NCI-H1092 treated with DMSO at 0.1 percent for 48 hours (cell line): Measurements from ENCODE around the gene RIN2.

Source experiments
- DNase-seq: peaks from one replicate; lab custom pipeline; 2025; lab: John Stamatoyannopoulos, UW

The RIN2 gene

DNA sequence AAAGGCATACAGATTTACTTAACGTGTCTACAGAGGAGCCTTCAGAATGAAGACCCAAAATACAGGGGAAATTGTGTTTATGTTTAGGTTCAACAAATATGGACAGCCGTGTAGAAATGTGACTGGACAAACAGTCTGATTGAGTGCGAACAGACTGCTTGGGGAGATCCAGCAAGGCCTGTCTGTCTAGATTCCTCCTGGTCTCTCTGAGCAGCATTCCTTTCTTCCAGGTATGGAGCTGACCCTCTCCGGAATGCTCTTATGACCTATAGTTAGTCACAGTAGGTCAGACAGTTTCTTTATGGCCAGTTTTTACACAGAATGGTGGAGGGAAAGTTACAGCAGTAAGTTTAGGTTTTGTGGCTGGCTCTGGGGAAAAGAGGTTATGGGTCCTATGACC is 9.0 kb downstream of the RIN2 start:
- no peak for DNase-seq

DNA sequence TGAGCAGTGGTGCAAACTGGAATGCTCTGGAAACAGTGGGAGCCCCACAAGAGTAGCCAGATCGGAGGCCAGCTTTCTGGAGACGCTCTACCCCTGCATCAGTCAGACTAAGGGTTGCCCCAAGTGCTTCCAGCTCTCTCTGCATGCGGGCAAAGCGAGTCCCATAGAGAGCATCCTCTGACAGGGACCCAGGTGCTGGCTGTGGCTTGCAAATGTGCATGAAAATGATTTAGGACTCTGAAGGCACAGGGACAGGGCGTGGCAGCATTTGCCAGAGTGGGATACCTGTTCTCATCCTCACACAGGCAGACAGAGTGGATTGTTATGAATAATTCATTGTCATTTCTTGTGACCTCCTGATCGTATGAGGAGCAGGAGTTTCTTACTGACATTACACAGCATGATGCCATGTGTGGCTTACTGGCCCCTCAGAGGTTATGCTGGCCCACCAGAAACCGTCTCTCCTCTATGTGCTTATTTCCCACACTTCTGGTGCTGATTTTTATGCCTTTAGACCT is 10.3 kb downstream of the RIN2 start:
- DNase-seq, result no peak

DNA sequence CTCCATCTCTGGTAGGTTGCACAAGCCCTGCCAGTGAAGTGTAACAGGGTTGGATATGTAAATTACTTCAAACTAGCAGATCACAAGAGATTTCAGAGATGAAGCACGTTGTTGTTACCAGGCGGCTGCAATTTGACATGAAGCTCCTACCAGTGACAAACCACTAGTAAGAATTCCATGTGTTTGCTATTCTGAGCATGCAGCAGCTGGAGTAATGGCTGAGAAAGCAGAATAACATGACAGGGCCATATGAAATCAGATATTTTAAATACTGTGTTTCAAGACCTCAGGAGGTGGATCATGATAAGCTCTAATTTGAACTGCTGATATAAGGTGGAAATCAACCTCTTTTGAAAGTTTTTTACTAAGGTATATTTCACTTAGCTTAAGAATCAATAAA is 11.4 kb downstream of the RIN2 start:
- DNase-seq, result no peak

DNA sequence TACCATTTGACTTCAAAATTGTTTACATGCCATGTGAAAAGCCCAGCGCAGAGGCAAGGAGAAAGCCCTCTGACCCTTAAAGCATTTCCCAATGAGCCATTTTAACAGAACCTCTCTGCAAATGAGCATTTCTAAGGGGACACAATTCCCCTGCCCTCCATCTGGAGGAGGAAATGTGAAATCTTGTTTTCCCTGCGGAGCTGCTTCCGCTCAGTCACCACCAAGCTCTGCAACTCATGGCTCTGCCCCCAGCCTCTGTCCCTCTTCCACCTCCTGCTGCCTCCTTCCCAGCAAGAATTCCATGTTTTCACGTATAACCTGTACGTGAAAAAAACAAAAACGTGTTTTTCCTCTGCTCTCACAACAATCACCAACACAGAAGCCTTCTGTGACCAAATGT is 12.3 kb downstream of the RIN2 start:
- no peak for DNase-seq

DNA sequence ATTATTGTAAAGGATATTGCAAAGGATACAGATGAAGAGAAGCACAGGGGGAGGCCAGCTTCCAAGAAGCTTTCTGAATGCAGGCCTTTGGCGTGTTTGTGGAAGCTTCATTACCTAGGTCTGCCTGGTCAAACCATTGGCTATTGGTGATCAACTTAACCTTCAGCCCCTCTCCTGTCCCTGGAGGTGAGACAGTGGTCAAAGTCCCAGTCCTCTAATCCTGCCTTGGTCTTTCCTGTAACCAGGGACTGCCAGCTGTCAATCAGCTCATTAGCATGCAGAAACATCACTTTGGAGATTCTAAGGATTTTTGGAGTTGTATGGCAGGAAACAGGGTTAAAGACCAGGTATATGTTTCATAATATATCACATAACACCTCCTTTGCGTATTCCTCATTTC is 13.0 kb downstream of the RIN2 start:
- no peak for DNase-seq

DNA sequence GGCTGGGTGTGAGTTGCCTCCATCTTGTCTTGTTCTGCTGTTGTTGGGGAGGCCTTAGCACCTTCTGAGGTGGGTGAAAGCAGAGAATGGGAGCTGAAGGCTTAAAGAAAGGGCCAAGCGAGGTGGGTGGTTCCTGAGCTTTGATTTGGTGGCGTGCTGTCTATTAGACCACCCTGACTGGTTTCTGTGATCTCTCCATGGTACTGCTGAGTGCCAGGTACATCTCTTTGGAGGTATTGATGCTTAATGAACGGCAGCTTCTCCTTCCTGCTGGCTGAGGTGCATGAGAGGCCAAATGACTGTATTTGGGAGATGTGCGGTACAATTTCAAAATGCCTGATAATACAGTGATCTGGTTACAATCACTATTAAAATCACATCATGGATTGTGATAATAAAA is 15.4 kb downstream of the RIN2 start:
- no peak for DNase-seq

DNA sequence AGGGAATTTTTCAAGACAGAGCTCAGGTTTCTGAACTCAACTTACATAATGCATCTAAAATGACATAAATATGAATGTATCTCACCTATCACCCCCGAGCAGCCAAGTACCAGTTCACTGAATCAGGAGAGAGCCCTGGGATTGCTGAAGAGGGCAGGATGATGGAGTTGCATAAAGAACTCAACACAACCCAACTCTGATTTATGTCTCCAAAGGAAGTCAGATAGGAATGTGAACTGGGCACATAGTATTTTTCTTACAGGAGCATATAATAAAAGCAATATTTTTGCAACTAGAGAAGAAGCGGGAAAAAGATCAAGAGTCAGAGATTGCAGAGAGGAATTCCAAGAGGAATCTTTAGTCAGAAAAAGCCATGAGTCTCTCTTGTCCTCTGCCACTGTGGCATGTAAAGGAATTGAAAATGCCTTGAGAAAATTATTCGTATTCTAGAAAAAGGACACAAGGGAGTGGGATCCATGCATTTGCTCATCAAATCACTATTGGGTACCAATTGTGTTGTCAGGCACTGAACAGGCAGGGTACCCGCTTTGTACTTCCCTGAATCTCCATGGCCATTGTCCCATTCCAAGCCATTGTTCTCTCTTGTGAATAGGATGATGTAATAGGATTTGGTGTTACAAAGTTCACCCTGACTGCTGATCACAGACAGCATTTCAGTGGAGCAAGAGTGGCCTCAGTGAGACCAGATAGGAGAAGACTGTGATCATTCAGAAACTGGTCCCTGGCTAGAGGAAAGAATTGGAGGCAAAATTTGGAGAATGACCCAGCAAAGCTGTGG is 16.3 kb downstream of the RIN2 start:
- no peak for DNase-seq

DNA sequence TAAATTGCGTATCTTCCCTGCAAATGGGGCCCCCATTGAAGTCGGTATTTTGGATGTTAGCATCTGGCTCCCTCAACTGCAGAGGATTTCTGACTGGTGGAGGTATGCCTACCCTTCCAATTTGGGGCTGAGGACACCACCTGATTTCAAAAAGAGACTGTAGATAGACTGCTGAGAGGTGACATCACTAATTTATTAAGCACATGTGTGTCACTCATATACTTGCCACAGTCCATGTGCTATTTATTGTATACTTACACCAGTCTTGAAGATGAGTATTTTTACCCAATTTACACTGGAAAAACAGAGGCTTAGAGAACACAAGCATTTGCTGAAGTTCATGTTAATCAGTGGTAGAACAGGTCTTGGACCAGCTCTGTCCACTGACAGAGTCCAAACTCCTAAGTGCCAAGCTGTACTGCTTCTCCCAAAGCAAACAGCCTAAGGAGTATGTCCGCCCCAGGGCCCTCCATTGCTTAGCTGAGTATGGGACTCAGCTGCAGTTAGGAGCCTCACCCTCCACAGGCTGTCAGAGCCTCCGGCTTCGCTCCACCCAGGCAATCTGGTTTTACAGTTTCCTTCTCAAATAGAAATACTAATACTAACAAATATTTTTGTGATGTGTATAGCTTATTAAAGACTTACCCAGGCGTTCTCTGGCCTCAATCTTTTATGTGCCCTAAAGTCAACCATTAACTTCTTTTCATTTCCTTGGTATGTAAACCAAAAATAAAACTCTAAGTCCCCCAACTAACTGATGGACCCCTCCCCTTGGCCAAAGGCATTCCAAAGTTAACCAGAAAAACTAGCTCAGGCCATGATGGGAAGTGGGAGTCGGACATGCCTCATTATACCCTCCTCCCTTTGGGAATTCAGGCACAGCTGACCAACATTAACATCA is 17.5 kb downstream of the RIN2 start:
- no peak for DNase-seq

DNA sequence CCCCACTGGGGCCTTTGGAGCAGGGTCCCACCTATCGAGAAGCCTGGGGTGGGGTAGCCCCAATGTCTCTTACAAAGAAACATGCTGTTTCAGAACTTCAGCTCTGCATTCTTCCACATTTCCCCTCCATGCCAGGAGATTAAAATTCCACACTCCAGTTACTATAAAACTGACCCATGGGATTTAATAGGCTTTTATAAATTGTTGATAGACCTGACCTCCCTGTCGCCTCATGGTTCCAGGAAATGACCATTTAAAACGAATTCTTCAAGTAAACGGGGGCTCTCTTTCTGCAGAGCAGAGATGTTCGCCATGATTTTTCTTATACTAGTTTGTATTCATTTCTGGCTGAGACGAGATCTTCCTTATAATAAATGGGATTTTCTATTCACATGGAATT is 19.3 kb downstream of the RIN2 start:
- no peak for DNase-seq

DNA sequence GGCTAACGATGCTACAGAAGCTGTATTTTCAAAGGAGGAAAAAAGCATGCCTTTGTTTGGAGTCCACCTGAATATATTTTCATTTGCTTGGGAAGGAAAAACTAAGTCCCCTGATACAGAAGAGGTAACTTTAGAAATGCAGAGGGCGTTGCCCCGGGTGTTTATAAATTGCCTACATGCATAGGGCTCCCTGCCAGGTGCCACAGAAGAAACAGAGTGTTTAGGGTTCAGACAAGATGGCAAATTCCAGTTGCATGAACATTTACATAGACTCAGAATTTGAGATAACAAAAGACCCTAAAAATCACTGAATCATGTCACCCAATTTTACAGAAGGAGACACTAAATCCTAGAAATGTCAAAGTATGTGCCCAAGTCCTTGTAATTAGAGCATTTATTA is 19.9 kb downstream of the RIN2 start:
- no peak for DNase-seq

DNA sequence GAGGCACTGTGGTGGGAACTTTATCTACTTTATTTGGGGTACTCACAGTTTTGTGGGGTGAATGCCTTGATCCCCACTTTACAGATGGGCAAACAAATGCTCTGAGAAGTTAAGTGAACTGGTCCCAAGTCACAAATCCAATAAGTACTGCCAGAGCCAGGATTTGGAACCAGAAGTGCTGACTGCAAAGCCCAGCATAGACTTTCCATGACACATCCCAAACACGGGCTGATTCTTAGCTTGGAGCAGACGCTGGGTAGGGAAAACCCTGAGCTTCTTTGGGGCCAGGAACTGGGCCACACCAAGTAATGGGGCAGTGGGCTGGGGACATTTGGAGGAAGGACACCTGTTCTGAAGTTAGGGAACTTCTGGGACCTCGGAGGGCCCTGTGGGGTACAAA is 20.3 kb downstream of the RIN2 start:
- DNase-seq, result no peak

DNA sequence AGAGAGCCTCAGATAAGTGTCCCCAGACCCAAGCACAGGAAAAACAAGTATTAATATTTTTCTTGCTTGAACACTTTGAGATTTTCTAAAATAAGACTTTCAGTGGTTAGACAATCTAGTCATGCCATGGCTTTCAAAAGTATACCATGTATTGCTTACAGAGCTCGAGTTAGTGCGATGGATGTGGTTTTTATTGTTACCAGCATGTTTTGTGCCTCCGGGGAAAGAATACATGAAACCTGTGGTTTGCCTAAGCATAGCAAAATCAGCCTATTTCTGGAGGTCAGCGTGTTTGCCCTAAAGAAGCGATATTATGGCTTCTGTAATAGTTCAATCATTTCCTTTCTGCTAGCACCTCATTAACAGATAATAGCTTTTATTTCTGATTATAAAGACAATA is 21.6 kb downstream of the RIN2 start:
- DNase-seq, result no peak

DNA sequence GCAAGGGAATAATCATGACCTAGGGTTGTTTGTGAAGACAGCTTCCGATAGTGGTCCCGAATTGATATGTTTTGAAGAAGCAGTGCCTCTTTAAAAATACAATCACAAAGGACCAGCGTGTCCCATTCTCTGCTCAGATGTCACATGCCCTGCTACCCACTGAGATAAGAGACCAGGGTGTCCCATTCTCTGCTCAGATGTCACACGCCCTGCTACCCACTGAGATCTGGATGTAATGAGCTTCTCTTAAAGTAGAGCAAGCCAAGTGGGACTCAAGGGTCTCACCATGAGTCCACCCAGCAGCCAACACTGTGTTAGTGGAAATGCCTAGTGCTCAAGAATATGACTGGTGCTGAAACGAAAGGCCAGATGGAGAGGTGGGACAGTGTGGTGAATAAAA is 22.2 kb downstream of the RIN2 start:
- no peak for DNase-seq

DNA sequence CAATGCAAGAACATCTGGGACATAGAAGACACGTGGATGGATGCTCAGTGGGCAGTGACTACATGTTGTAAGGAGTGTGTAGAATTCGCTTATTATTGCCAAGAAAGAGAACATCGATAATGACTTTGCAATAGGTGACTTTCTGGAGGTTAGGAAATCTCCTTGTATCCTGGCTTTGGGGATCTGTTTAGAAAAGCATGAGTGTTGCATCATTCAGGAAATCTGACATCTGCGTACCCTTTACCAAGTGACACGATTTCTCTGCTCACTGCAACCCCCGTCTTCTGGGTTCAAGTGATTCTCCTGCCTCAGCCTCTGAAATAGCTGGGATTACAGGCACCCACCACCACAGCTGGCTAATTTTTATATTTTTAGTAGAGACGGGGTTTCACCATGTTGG is 23.2 kb downstream of the RIN2 start:
- no peak for DNase-seq

DNA sequence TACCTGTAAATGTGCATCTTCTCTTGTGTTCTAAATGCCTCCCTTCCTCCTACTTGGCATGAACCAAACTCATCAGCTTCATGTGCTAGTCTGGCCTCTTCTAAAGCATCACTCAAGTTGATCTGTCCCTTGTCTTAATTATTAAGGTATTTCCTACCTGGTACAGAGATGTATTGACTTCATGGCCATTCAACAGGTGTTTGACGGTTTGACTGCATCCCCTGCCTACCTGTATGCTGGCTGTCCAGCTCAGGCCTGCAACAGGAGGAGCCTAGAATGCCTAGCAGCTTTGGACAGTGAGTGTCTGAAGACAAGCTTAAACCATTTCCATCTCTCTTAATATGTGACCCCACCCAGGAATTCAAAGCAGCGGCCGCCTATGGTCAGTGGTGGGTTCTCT is 24.6 kb downstream of the RIN2 start:
- DNase-seq, result no peak

DNA sequence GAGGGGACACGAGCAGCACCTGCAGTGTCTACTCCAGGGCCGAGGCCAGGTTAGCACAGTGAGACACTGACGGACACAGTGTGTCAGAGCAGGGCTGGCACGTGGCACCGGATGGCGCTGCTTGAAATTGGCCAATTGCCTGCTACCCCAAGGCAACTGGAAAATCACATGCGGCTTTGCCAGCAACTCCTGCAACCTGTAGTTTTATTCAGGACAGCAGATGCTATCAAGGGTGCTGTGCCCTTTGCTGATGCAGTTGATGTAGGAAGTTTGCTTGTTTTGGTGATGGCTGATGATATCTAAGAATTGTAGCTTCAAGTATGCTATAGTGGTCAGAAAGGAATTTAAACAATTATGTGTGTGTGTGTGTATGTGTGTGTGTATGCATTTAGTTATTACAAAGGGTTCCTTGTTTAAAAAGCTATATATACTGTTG is 25.9 kb downstream of the RIN2 start:
- no peak for DNase-seq

DNA sequence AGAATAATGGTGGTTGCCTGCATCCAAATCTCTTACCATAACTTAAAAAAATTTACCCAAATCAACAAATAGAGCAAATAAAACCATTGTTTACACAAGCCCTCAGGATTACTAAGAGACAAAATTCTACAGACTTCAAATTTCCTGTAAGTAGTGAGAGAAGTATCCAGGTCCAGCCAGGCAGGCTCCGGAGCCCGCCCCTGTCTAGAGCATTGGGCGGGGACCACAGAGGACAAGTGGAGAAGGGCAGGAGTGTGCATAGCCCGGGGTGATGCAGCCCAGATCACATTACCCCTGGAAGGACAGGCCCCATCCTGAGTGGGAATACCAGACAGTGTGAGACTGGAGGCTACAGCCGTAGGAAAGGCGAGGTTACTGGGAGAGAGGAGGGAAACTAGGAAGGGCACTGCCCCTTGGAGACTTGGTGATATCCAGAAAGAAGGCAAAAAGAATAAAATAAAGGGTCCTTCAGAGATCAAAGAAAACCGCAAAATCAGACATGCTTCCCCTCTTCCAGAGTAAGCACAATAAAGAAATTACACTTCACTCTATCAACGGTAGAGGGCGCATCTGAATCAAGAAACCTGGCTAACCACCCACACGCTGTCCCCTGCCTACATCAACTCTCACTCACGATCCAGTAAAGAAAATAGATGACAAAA is 26.6 kb downstream of the RIN2 start:
- DNase-seq, result peak; percentile 88

DNA sequence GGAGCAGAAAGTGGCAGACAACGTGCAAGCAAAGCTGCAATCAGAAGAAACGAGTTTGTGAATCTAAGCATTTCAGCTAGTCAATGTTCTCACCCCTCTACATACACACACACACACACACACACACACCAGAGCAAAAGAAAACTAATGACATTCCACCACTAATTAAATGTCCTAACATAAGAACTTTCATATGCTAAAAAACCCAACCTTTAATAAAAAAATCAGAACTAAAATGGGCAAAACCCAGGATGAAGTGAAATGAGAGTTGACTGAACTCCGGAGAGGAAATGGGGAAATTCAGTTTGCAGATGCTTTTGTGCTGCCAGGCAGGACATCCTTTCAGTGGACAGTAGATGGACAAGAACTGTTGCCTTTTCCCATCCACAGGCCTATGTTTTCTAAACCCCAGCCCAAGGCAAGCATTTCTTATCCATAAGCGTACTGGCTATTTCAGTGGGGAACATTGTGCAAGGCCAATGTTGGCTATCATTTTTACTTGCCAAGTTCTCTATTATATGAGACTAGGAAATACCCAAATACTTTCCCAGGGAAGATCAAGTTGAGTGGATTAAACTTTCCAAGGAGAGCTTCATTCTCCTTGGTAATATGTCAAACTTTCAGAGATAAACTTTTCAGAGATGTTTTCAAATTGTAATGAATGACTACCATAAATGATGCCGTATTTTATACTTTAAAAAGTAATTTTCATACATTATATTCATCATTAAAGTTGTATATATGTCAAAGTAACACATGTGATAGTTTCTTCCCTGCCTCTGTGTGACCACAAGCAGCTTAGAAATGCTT is 27.3 kb downstream of the RIN2 start:
- DNase-seq, result no peak

DNA sequence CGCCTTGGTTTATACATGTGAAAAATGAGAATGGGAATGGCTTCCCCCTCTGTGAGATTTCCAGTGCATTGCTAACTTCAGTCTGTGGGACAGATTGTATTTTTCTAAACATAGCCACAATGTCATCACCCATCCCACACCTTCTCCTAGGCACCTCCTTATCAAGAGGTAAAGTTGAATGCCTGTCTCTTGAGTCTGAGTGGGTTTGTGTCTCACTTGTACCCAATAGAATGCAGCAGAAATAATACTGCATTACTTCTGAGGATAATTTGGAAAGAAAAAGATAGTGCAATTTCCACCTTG is 27.9 kb downstream of the RIN2 start:
- DNase-seq, result no peak

DNA sequence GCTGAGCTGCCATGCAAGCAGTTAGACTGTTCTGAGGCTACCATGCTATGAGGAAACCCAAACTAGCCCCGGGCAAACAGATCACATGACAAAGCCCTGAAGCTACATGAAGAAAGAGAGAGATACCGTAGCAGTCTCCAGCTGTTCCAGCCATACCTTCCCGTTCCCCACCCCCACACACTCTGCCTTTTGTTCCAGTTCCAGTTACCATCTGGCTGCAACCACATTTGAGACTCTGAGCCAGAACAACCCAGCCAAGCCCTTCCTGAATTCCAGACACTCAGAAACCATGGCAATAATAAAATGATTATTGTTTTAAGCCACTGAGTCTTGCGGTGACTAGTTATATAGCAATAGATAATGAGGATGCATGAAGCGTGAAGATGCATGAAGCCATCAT is 28.3 kb downstream of the RIN2 start:
- peak; percentile 45 for DNase-seq

DNA sequence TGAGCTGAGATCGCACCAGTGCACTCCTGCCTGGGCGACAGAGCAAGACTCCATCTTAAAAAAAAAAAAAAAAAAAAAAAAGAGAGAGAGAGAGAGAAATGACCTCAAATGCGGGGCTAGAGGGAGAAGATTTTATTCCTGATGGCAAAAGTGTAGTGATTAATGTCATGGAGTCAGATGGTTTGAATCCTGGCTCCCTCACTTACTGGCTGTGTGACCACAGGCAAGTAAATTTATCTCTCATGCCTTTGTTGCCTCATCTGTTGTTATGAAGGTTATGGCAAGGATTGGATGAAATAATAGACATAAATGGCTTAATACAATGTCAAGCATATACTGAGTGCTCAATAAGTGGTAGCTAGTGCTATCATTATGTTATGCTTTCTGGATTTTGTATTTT is 29.3 kb downstream of the RIN2 start:
- no peak for DNase-seq

DNA sequence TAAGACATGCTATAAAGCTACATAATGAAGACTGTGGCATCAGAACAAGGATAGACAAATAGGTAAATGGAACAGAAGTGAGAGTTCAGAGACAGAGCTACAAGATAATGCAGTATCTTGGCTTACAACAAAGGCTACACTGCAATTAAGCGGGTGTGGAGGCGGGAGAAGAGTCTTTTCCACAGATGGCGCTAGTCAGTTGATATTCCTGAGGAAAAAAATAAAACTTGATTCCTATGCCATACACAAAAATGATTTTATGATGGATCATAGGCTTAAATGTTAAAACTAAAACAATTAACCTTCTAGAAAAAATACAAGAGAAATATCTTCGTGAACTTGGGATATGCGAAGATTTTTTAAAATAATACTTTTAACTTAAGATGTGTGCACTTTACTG is 31.0 kb downstream of the RIN2 start:
- DNase-seq, result no peak
